OCI-M2 (cell line): ENCODE data around the gene PCID2.
"Not testable (repeated sequence)": the region's sequence is repeated elsewhere in the genome, so short reads cannot be mapped to it uniquely, and the experiment has no call there.

Source experiments
- DNase-seq: peaks from one replicate; lab custom pipeline; 2025; ENCODE audit not compliant: unreplicated experiment; lab: John Stamatoyannopoulos, UW

PCID2 gene

GRCh38 chr13:113167155-113167554 lies 41.3 kb downstream of the PCID2 start:
- DNase-seq: no peak

- DNase-seq: no peak
Observed at GRCh38 chr13:113166681-113167080, 41.8 kb downstream of the PCID2 start.

- DNase-seq: no peak
Observed at GRCh38 chr13:113166266-113166665, 42.2 kb downstream of the PCID2 start.

GRCh38 chr13:113164492-113164891 lies 44.0 kb downstream of the PCID2 start:
- DNase-seq: no peak

GRCh38 chr13:113162783-113163685 lies 45.4 kb downstream of the PCID2 start:
- DNase-seq: no peak

- not testable (repeated sequence) for DNase-seq
Observed at GRCh38 chr13:113161975-113162374, 46.5 kb downstream of the PCID2 start.

- no peak for DNase-seq
Observed at GRCh38 chr13:113161433-113161832, 47.0 kb downstream of the PCID2 start.

GRCh38 chr13:113160983-113161382 lies 47.5 kb downstream of the PCID2 start:
- DNase-seq: no peak

GRCh38 chr13:113159701-113160100 lies 48.8 kb downstream of the PCID2 start:
- DNase-seq: no peak

- DNase-seq: no peak
Observed at GRCh38 chr13:113158946-113159345, 49.5 kb downstream of the PCID2 start.

GRCh38 chr13:113157929-113158747 lies 50.3 kb downstream of the PCID2 start, which contains the start of gene PROZ:
Gene PROZ, plus strand, starts transcription at chr13:113158648. Its CDS starts 13 bp downstream, at chr13:113158661.
- DNase-seq: no peak

- no peak for DNase-seq
Observed at GRCh38 chr13:113157206-113157928, 51.1 kb downstream of the PCID2 start.

GRCh38 chr13:113155982-113156655 lies 52.4 kb downstream of the PCID2 start:
- DNase-seq: no peak

- DNase-seq: no peak
Observed at GRCh38 chr13:113155201-113155600, 53.3 kb downstream of the PCID2 start.

GRCh38 chr13:113153810-113154748 lies 54.4 kb downstream of the PCID2 start:
- peak; percentile 38 for DNase-seq

- DNase-seq: no peak
Observed at GRCh38 chr13:113152984-113153809, 55.3 kb downstream of the PCID2 start.

- no peak for DNase-seq
Observed at GRCh38 chr13:113152691-113152983, 55.8 kb downstream of the PCID2 start.

GRCh38 chr13:113151745-113152690 lies 56.5 kb downstream of the PCID2 start:
- no peak for DNase-seq
